Measurements from ENCODE around the gene LY6G5C. TPM values are rescaled to one million over a fixed set of nuclear protein-coding genes. Genes with fewer than 3 reads are reported as not detected.

LY6G5C gene
- total and polyA plus RNA-seq, 12 donors: 0.39 to 3.6 (median 1.9) TPM; not detected in 1

DNA sequence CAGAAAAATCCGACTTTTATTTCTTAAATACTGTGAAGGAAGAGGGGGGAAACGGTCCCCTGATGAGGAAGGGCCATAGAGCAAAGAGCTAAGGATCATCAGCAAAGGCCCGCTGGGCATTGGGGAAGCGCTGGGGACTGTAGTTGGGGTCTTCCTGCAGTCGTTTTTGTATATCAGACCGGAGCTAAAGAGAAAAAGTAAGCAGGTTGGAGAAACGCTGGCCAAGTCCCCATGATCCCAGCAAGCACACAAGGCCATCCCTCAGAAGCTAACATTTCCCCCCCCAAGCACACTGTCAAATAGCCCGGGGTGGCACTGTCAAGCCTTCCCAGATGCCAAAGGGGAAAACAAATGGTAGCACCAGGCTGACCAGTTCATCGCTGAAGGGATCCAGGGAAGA lies 41.8 kb downstream of the LY6G5C start:
- 70 to 81% (median 72%) methylated on average over 6 to 9 of the region's 9 CpGs for WGBS, 4 donors
- peaks cover 0 to 98% of the 10 kb centered on the region in 2 donors for H3K36me3 ChIP-seq (replicated peaks in 1 of 2)

GRCh38 chr6:31636698-31637596 lies 43.9 kb downstream of the LY6G5C start:
- Histone ChIP-seq H3K4me3 (no peak overlapping the region), H3K27me3 (no peaks in the 10 kb centered on the region), H3K9me3 (replicated peaks in 1 of 3) (no peaks in the 10 kb centered on the region), H3K27ac (peak overlapping the region in 4 of 5 donors; percentile 4 to 66 (median 47)), H3K36me3 (replicated peaks in 1 of 2) (peaks cover 0 to 98% of the 10 kb centered on the region in 2 donors), H3K4me1 (replicated peaks in 1 of 2) (no peaks in the 10 kb centered on the region)
- intact Hi-C loops (cut with DNase I): no loop called here
- DNase-seq: peak in 5 of 7 donors; percentile 51 to 59 (median 58)
- TF ChIP-seq POLR2A (IDR thresholded peaks at IDR 0.05): no peak
- WGBS, 4 donors: 57 to 65% (median 63%) methylated on average over 17 to 27 of the region's 27 CpGs

More for the DNA sequence above, 41.8 kb downstream of the LY6G5C start:
- Histone ChIP-seq H3K9me3 (replicated peaks in 1 of 3) (no peaks in the 10 kb centered on the region), H3K4me3 (no peak overlapping the region), H3K27me3 (no peaks in the 10 kb centered on the region), H3K4me1 (replicated peaks in 1 of 2) (peaks cover 0 to 5% of the 10 kb centered on the region in 2 donors), H3K27ac (no peak overlapping the region)
- TF ChIP-seq, protein P1, sequence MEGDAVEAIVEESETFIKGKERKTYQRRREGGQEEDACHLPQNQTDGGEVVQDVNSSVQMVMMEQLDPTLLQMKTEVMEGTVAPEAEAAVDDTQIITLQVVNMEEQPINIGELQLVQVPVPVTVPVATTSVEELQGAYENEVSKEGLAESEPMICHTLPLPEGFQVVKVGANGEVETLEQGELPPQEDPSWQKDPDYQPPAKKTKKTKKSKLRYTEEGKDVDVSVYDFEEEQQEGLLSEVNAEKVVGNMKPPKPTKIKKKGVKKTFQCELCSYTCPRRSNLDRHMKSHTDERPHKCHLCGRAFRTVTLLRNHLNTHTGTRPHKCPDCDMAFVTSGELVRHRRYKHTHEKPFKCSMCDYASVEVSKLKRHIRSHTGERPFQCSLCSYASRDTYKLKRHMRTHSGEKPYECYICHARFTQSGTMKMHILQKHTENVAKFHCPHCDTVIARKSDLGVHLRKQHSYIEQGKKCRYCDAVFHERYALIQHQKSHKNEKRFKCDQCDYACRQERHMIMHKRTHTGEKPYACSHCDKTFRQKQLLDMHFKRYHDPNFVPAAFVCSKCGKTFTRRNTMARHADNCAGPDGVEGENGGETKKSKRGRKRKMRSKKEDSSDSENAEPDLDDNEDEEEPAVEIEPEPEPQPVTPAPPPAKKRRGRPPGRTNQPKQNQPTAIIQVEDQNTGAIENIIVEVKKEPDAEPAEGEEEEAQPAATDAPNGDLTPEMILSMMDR (IDR thresholded peaks at IDR 0.05): no peak
- TF ChIP-seq POLR2A (IDR thresholded peaks at IDR 0.05): no peak
- DNase-seq: no peak
- intact Hi-C loops (cut with DNase I): no loop called here

- H3K4me1 ChIP-seq (replicated peaks in 1 of 2): no peaks in the 10 kb centered on the region
- no peaks in the 10 kb centered on the region for H3K9me3 ChIP-seq (replicated peaks in 1 of 3)
- H3K4me3 ChIP-seq: no peak overlapping the region
- H3K36me3 ChIP-seq (replicated peaks in 1 of 2): peaks cover 0 to 98% of the 10 kb centered on the region in 2 donors
- H3K27me3 ChIP-seq: no peaks in the 10 kb centered on the region
- no peak for DNase-seq
- intact Hi-C loops (cut with DNase I): no loop called here
- peak overlapping the region in 1 of 5 donors; percentile 2 for H3K27ac ChIP-seq
- WGBS, 4 donors: 77 to 89% (median 82%) methylated on average over 11 of the region's 11 CpGs
- TF ChIP-seq, protein P1 (IDR thresholded peaks at IDR 0.05): no peak
- no peak for TF ChIP-seq POLR2A (IDR thresholded peaks at IDR 0.05)
Measured at GRCh38 chr6:31634969-31635575, 45.8 kb downstream of the LY6G5C start.

- WGBS, 4 donors: 85 to 94% (median 86%) methylated on average over 3 of the region's 3 CpGs
- no peak overlapping the region for H3K27ac ChIP-seq
- DNase-seq: no peak
- no peaks in the 10 kb centered on the region for H3K4me1 ChIP-seq (replicated peaks in 1 of 2)
- no peaks in the 10 kb centered on the region for H3K27me3 ChIP-seq
- peaks cover 0 to 98% of the 10 kb centered on the region in 2 donors for H3K36me3 ChIP-seq (replicated peaks in 1 of 2)
- no peaks in the 10 kb centered on the region for H3K9me3 ChIP-seq (replicated peaks in 1 of 3)
- intact Hi-C loops (cut with DNase I): no loop called here
- no peak for TF ChIP-seq POLR2A (IDR thresholded peaks at IDR 0.05)
- TF ChIP-seq, protein P1 (IDR thresholded peaks at IDR 0.05): no peak
- no peak overlapping the region for H3K4me3 ChIP-seq
Measured at GRCh38 chr6:31634131-31634530, 46.7 kb downstream of the LY6G5C start.

Data from adrenal gland (tissue), 12 donors.